HFFc6 (cell line): ENCODE measurements around the gene STEAP3. TPM values are rescaled to one million over a fixed set of nuclear protein-coding genes. Genes with fewer than 3 reads are reported as not detected.
"Not testable (repeated sequence)": the region's sequence is repeated elsewhere in the genome, so short reads cannot be mapped to it uniquely, and the experiment has no call there.

Experiments used
- DNase-seq: peaks from one replicate; pipeline ENCODE4 v3.0.0-alpha.2; 2018
- H3K27ac Mint-ChIP-seq: 2 replicates; pipeline ENCODE4 v1.8.0; 2020; ENCODE audit warnings: mild to moderate bottlenecking, mixed read lengths
- H3K27me3 Mint-ChIP-seq: 2 replicates; pipeline ENCODE4 v1.8.0; 2021; ENCODE audit warnings: mild to moderate bottlenecking, moderate library complexity, mixed read lengths; ENCODE audit not compliant: insufficient read depth
- H3K36me3 Mint-ChIP-seq: 2 replicates; pipeline ENCODE4 v1.8.0; 2021; ENCODE audit warnings: low read depth, mixed read lengths
- H3K4me1 Mint-ChIP-seq: 2 replicates; pipeline ENCODE4 v1.8.0; 2020; ENCODE audit warnings: low read depth, mixed read lengths
- H3K4me3 Mint-ChIP-seq: 2 replicates; pipeline ENCODE4 v1.8.0; 2020; ENCODE audit warnings: mild to moderate bottlenecking, moderate library complexity, mixed read lengths
- H3K9me3 Mint-ChIP-seq: 2 replicates; pipeline ENCODE4 v1.8.0; 2020; ENCODE audit warnings: mild to moderate bottlenecking, mixed read lengths
- total RNA-seq, 6 experiments: library from RNA; stranded (reverse); fragmentation: NEBNext Ultra II Directional; extraction: Animal tissue kit (Norgen Biotek cat#: 25700); gene quantifications; 2 replicates in 1 of 6; 3 replicates in 5 of 6; pipeline ENCODE4 v1.2.3, GENCODE V29; 2021
- TF ChIP-seq, protein P1 (sequence below): fragments of 200-600 bp; sonication (generic); IDR thresholded peaks from 2 replicates; pipeline ENCODE4 v1.5.0; 2021; ENCODE audit warnings: antibody characterized with exemption, mild to moderate bottlenecking

STEAP3 gene
- total RNA-seq, 6 experiments from 2014 or later, result 20.7 to 37.3 (median 30.9) TPM

DNA sequence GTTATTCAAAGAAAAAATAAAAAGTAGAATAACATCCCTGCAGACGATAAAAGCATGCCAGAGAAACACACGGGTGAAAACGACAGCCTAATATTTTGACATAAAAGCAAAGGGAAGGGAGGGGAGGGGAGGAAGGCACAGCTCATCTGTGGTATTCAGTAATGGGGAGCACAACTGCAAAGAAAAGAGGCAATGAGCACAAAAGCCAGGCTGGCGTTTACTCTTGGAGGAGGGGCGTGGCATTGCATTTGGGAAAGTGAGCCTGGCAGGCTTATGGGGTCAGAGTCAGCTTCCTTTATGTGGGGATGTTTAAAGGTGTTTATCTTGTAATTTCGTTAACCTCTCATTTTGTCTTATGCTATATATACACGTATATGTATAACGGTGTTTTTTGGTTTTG is 53.2 kb downstream of the STEAP3 start:
- TF ChIP-seq, protein P1, sequence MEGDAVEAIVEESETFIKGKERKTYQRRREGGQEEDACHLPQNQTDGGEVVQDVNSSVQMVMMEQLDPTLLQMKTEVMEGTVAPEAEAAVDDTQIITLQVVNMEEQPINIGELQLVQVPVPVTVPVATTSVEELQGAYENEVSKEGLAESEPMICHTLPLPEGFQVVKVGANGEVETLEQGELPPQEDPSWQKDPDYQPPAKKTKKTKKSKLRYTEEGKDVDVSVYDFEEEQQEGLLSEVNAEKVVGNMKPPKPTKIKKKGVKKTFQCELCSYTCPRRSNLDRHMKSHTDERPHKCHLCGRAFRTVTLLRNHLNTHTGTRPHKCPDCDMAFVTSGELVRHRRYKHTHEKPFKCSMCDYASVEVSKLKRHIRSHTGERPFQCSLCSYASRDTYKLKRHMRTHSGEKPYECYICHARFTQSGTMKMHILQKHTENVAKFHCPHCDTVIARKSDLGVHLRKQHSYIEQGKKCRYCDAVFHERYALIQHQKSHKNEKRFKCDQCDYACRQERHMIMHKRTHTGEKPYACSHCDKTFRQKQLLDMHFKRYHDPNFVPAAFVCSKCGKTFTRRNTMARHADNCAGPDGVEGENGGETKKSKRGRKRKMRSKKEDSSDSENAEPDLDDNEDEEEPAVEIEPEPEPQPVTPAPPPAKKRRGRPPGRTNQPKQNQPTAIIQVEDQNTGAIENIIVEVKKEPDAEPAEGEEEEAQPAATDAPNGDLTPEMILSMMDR, result no peak
- H3K4me3 Mint-ChIP-seq, result no peak overlapping the region
- no peaks in the 10 kb centered on the region for H3K4me1 Mint-ChIP-seq
- H3K9me3 Mint-ChIP-seq, result no peaks in the 10 kb centered on the region
- no peak overlapping the region for H3K27ac Mint-ChIP-seq
- no peaks in the 10 kb centered on the region for H3K36me3 Mint-ChIP-seq
- H3K27me3 Mint-ChIP-seq, result peaks cover 10% of the 10 kb centered on the region
- no peak for DNase-seq

DNA sequence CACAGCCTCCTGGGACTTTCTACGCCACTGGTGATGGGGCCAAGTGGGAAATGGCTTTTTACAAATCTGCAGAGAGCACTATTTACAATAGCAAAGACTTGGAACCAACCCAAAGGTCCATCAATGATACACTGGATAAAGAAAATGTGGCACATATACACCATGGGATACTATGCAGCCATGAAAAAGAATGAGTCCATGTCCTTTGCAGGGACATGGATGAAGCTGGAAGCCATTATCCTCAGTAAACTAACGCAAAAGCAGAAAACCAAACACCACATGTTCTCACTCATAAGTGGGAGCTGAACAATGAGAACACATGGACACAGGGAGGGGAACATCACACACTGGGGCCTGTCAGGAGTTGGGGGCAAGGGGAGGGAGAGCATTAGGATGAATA is 54.8 kb downstream of the STEAP3 start:
- not testable (repeated sequence) for H3K36me3 Mint-ChIP-seq, H3K27ac Mint-ChIP-seq, DNase-seq, H3K9me3 Mint-ChIP-seq, H3K4me1 Mint-ChIP-seq, H3K4me3 Mint-ChIP-seq
- peaks cover 10% of the 10 kb centered on the region for H3K27me3 Mint-ChIP-seq

DNA sequence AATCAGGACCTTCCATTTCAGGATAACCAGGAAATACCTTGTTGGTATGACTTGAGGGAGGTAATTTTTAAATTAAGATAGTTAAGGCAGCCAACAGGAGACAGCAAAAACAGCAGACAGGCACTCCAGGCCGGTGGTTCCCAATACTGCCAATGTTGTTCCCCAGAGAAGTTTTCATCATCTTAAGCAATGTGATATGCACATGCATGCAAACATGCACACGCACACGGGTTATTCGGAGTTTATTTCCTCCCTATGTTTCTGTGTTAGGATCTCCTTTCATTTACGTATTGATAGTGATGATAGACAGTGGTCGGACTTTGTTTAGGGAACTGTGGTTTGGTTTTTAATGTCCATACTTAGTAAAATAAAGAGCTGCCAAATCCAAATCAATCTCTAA is 55.3 kb downstream of the STEAP3 start:
- Mint-ChIP-seq H3K27ac (no peak overlapping the region), H3K36me3 (no peaks in the 10 kb centered on the region), H3K9me3 (no peaks in the 10 kb centered on the region), H3K27me3 (peaks cover 10% of the 10 kb centered on the region), H3K4me1 (peaks cover 6% of the 10 kb centered on the region), H3K4me3 (no peak overlapping the region)
- no peak for DNase-seq
- TF ChIP-seq, protein P1, result no peak

DNA sequence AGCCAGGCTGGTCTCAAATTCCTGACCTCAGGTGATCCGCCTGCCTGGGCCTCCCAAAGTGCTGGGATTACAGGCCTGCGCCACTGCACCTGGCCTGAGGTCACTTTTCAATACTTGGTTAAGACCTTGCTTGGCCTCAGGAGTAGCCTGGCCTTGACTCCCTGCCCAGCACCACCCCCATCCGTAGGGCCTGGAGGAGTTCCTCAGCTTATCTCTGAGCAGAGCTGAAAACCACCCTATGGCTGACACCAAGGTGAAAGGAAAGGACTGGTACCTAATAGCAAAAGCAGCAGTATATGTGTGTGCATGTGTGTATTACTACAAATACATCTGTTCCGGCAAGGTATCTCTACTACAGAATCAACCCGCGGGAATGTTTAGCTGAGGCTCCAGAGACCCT is 56.0 kb downstream of the STEAP3 start:
- H3K4me3 Mint-ChIP-seq, result no peak overlapping the region
- H3K27ac Mint-ChIP-seq, result no peak overlapping the region
- DNase-seq, result no peak
- H3K36me3 Mint-ChIP-seq, result no peaks in the 10 kb centered on the region
- TF ChIP-seq, protein P1, result no peak
- peaks cover 10% of the 10 kb centered on the region for H3K27me3 Mint-ChIP-seq
- H3K9me3 Mint-ChIP-seq, result no peaks in the 10 kb centered on the region
- H3K4me1 Mint-ChIP-seq, result peaks cover 13% of the 10 kb centered on the region

DNA sequence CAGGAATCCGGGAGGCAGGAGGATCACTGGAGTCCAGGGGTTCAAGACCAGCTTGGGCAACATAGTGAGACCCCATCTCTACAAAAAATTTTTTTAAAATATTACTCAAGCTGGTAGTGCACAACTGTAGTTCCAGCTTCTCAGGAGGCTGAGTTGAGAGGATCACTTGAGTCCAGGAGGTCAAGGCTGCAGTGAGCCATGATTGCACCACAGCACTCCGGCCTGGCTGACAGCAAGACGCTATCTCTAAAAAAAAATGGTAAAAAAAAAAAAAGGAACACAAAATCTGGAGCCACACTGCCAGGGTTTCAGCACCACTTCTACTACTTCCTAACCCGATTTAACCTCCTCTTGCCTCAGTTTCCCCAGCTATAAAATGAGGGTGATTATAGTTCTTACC is 57.0 kb downstream of the STEAP3 start:
- Mint-ChIP-seq H3K27me3 (peaks cover 8% of the 10 kb centered on the region), H3K4me1 (peaks cover 13% of the 10 kb centered on the region), H3K27ac (no peak overlapping the region), H3K4me3 (no peak overlapping the region), H3K9me3 (no peaks in the 10 kb centered on the region), H3K36me3 (no peaks in the 10 kb centered on the region)
- TF ChIP-seq, protein P1, result no peak
- DNase-seq, result no peak

DNA sequence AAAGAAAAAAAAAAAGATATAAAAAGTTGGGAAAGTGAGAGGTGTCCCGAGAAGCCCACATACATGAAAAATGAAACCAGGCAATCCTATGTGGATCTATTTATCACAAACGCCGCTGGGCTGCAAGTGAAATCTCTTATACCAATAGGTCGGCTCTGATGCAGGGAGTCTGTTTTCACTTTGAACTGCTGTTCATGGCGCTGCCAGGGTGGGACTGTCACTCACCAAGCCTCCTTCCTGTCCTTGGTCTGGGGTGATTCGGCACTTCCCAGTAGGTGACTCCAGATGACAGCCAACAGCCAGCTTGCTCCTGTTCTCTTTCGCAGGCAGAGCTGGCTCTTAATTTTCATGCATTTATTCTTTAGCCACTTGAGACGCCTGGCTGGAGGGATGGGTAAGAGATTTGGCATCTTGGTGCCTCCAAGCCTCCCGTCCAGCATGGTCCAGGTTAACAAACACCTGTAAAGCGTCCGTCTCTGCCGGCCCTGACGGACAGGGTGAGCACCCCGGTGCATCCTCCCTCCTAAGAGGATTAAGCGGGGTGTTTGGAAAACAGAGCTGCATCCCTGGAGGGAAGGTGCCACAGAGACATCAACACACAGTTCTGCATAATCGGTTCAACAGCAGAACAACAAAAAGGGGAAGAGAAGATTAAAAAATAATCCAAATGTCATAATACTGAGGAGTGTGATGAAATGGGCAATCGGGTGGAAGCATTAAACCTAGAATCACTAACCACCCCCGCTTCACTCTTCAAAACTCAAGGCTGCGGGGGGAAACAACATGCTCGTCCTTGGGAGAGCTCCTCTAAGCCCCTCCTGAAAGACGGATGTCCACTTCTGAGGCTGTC is 58.7 kb downstream of the STEAP3 start:
- H3K9me3 Mint-ChIP-seq, result no peaks in the 10 kb centered on the region
- H3K4me3 Mint-ChIP-seq, result no peak overlapping the region
- peaks cover 2% of the 10 kb centered on the region for H3K27me3 Mint-ChIP-seq
- peaks cover 13% of the 10 kb centered on the region for H3K4me1 Mint-ChIP-seq
- DNase-seq, result no peak
- no peak overlapping the region for H3K27ac Mint-ChIP-seq
- no peaks in the 10 kb centered on the region for H3K36me3 Mint-ChIP-seq
- TF ChIP-seq, protein P1, result no peak
